COR-L47 (cell line): ENCODE results near the gene PIK3CB.
"Not testable (repeated sequence)": the region's sequence is repeated elsewhere in the genome, so short reads cannot be mapped to it uniquely, and the experiment has no call there.

Source experiments
- DNase-seq: peaks from one replicate; lab custom pipeline; 2025; lab: John Stamatoyannopoulos, UW

Gene PIK3CB

GRCh38 chr3:138681463-138682220, 153.1 kb downstream of the PIK3CB start:
- DNase-seq, result no peak

- DNase-seq, result not testable (repeated sequence)
Measured at GRCh38 chr3:138680974-138681373, 153.8 kb downstream of the PIK3CB start.

- DNase-seq, result no peak
Measured at GRCh38 chr3:138678874-138679392, 155.8 kb downstream of the PIK3CB start.

GRCh38 chr3:138678086-138678485, 156.6 kb downstream of the PIK3CB start:
- DNase-seq, result no peak

- no peak for DNase-seq
Measured at GRCh38 chr3:138675393-138675792, 159.3 kb downstream of the PIK3CB start.

- no peak for DNase-seq
Measured at GRCh38 chr3:138673641-138674530, 160.8 kb downstream of the PIK3CB start.

GRCh38 chr3:138670407-138670806, 164.3 kb downstream of the PIK3CB start:
- DNase-seq, result peak; percentile 4

- no peak for DNase-seq
Measured at GRCh38 chr3:138668107-138668506, 166.6 kb downstream of the PIK3CB start.

- no peak for DNase-seq
Measured at GRCh38 chr3:138657508-138657907, 177.2 kb downstream of the PIK3CB start.

- no peak for DNase-seq
Measured at GRCh38 chr3:138653567-138653966, 181.2 kb downstream of the PIK3CB start.

GRCh38 chr3:138649134-138649533, 185.6 kb downstream of the PIK3CB start:
- no peak for DNase-seq

GRCh38 chr3:138646513-138646912, 188.2 kb downstream of the PIK3CB start:
- no peak for DNase-seq

- DNase-seq, result no peak
Measured at GRCh38 chr3:138646008-138646407, 188.7 kb downstream of the PIK3CB start.

- DNase-seq, result no peak
Measured at GRCh38 chr3:138642927-138643253, 191.8 kb downstream of the PIK3CB start.

GRCh38 chr3:138642226-138642926, 192.4 kb downstream of the PIK3CB start:
- DNase-seq, result no peak

GRCh38 chr3:138640537-138640936, 194.2 kb downstream of the PIK3CB start:
- DNase-seq, result no peak

- no peak for DNase-seq
Measured at GRCh38 chr3:138638641-138639040, 196.1 kb downstream of the PIK3CB start.

- DNase-seq, result no peak
Measured at GRCh38 chr3:138629526-138629925, 205.2 kb downstream of the PIK3CB start.

- no peak for DNase-seq
Measured at GRCh38 chr3:138625707-138626365, 208.9 kb downstream of the PIK3CB start.

- no peak for DNase-seq
Measured at GRCh38 chr3:138624518-138624917, 210.2 kb downstream of the PIK3CB start.

- no peak for DNase-seq
Measured at GRCh38 chr3:138620431-138620830, 214.3 kb downstream of the PIK3CB start.

- DNase-seq, result no peak
Measured at GRCh38 chr3:138615462-138615861, 219.3 kb downstream of the PIK3CB start.
